Tibial nerve (tissue), 4 donors: ENCODE measurements around the gene SLC35B3.

Experiments used
- CTCF ChIP-seq, 5 experiments: fragments of 200-600 bp in 3 of 5; fragments of 450-650 bp in 2 of 5; sonication (generic) in 3 of 5; IDR thresholded peaks; one replicate each; pipeline ENCODE4 v1.5.1; 2016 to 2019; ENCODE audit warnings: antibody characterized with exemption in 5 of 5, mild to moderate bottlenecking in 3 of 5, moderate library complexity in 2 of 5
- EP300 ChIP-seq, 2 donors: sonication (generic); formaldehyde crosslinking; IDR thresholded peaks; one replicate each; pipeline ENCODE4 v1.6.1; 2017; ENCODE audit warnings: antibody characterized with exemption in 2 of 2, mild to moderate bottlenecking in 1 of 2
- POLR2A ChIP-seq, 2 donors: fragments of 450-650 bp; IDR thresholded peaks; one replicate each; pipeline ENCODE4 v1.6.1; 2017; ENCODE audit warnings: antibody characterized with exemption in 2 of 2, mild to moderate bottlenecking in 2 of 2, moderate library complexity in 2 of 2

- TF ChIP-seq CTCF (IDR thresholded peaks at IDR 0.05) (no peak), POLR2A (IDR thresholded peaks at IDR 0.05) (no peak), EP300 (IDR thresholded peaks at IDR 0.05) (no peak)
These were observed 33.4 kb upstream of the SLC35B3 start for GRCh38 chr6:8468552-8469356.
